ENCODE measurements around the gene MFNG.

DNA sequence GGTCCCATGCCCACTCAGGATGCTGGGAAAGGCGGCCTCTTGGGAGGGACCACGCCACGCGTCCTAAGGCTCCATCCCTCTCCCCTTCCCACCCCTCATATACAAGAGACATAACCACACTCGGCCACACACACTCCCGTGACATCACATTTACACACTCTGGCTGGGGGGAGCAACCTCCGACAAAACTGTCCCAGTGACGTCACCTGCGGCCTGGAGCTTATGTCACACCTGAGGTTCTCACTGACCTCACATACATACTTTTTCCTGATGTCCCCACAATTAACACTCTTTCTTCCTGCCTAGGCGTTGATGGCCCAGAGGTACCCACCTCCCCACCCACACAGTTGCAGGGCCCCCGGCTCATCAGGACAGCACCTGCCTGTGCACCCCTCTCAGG, 60.8 kb downstream of the MFNG start:
- TF ChIP-seq, protein P1, sequence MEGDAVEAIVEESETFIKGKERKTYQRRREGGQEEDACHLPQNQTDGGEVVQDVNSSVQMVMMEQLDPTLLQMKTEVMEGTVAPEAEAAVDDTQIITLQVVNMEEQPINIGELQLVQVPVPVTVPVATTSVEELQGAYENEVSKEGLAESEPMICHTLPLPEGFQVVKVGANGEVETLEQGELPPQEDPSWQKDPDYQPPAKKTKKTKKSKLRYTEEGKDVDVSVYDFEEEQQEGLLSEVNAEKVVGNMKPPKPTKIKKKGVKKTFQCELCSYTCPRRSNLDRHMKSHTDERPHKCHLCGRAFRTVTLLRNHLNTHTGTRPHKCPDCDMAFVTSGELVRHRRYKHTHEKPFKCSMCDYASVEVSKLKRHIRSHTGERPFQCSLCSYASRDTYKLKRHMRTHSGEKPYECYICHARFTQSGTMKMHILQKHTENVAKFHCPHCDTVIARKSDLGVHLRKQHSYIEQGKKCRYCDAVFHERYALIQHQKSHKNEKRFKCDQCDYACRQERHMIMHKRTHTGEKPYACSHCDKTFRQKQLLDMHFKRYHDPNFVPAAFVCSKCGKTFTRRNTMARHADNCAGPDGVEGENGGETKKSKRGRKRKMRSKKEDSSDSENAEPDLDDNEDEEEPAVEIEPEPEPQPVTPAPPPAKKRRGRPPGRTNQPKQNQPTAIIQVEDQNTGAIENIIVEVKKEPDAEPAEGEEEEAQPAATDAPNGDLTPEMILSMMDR (IDR thresholded peaks at IDR 0.05; ENCODE audit: poor library complexity) = no peak
- TF ChIP-seq EZH2 (IDR thresholded peaks at IDR 0.05; ENCODE audit: borderline replicate concordance) = no peak

Data from hepatocyte (in vitro differentiated cells).